Stimulated activated CD8-positive, alpha-beta memory T cell treated with anti-CD3 and anti-CD28 coated beads, Interleukin-4, amount 100 ng/mL, for 24 hours (primary cell): ENCODE data around the gene NOL9.

ENCODE experiments used
- DNase-seq: peaks from one replicate; pipeline ENCODE4 v3.0.0-alpha.2; 2020; ENCODE audit warnings: low read depth

Gene NOL9

DNA sequence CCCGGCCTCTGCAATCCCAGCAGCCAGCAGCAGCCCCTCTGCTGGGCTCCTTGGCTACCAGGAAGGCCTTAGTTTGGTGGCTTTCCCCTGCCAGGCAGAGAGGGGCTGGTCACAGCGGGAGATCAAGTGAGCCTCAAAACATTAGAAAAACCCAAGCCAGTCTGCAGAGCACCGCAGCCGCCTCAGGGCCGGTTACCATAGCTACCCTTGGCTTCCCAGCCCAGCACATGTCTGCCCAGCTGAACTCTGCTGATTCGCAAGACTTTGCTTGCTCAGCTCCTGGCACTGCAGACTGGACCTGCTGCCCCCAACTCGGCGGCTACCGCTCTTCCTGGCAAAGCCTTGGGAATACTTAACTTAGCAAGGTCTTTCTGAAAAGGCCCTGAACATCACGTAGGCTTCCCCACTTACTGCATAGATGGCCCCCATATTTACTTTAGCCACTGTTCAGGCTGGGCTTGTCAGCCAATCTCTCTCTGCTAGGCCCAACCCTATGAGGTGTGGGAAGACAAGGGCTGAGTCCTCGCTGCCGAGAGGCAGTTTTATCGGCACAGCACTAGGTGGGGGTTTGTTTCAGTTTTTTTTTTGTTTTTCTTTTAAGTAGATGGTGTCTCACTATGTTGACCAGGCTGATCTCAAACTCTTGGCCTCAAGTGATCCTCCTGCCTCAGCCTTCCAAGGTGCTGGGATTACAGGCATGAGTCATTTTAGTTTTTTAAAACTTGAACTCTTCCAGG is 34.2 kb downstream of the NOL9 start:
- no peak for DNase-seq

DNA sequence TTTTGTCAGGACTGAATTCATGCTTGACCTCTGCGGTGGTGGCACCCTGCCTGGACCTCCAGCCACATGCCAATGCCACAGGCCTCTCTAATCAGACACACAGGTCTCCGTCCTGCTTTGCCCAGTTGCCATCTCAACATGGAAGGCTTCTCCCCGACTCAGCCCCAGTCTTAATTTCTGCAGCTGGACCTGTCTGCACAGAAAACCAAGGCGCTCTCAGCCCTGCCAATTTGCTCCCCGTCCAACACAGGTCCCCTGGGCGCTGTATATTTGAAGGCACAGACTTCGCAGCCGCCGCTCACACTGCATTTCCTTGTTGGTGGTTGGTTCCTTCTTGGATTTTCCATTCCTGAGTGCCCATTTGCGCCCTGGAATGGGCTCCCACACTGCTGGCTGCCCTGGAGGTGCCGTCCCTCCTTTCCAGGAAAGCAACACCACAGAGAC is 34.8 kb downstream of the NOL9 start:
- DNase-seq: no peak

DNA sequence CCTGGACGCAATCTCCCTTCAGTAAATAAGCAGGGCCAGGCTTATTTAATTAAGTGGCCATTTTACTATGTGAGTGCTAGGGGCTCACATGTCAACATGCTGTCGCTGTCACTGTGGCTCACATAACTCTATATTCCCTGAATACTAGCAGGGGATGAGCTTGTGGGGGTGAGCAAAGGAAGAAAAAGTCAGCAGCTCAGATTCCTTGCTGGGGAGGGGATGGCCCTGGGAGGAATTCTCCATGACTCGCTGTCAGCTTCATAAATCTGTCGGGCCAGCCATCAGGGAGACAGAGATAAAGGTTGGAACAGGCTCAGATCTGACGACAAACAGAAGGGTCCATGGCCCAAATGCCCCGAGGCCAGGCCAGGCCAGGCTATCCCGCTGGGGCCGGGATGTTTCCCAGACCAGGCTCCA is 36.9 kb downstream of the NOL9 start:
- DNase-seq: no peak

DNA sequence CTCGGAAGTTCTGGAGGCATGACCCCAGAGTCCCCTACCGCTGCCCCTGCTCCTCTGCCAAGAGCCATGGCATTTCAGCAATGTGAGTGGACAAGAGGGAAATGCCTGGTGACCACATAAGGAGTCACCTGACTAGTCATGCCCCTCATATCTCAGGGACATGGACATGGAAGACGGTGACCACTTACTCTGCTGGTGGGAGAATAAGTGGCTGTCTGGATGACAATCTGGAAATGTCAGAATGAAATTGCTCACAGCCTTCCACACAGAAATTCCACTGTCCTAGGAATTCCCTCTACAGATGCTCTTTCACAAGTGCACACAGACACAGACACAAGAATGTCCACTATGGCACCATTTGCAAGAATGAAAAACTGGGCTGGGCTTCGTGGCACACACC is 38.5 kb downstream of the NOL9 start:
- no peak for DNase-seq

DNA sequence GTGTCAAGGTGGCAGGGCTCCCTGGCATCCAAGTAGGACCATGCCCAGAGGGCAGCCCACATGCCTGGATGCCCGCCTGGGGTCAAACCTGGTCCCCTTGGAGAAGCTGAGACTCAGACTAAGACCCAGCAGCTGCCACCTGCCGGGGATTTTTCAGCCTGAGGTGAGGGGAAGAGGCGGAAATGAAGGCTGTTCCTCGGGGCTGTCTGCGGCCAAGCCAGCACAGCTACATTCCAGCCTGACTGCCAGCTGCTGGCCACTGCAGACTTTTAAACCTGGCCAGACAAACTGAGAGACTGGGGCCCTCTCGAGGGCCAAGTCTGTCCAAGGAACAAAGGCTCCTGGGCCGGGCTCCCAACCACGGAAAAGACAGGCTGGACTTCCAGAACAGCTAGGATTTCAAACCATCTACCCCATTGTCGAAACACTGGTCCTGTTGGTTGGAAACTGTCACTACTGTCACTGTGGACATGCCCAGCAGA is 41.0 kb downstream of the NOL9 start:
- DNase-seq: no peak

DNA sequence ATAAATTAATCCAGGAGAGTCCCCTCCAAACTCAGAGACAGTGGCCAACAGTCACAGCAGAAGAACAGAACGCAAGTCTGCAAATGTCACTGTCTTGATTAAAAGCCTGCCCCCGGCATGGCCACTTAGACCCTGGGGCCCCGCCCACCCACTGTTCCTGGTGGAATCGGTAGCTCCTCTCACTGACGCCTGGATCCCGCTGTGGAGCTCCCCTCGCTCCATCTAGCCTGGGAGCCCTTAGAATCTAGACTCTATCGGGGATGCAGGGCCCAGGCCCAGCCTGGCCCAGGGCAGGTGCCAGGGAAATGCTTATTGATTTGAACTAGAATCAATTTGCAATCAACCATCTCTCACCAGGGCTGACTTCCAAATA is 41.4 kb downstream of the NOL9 start:
- DNase-seq: no peak

DNA sequence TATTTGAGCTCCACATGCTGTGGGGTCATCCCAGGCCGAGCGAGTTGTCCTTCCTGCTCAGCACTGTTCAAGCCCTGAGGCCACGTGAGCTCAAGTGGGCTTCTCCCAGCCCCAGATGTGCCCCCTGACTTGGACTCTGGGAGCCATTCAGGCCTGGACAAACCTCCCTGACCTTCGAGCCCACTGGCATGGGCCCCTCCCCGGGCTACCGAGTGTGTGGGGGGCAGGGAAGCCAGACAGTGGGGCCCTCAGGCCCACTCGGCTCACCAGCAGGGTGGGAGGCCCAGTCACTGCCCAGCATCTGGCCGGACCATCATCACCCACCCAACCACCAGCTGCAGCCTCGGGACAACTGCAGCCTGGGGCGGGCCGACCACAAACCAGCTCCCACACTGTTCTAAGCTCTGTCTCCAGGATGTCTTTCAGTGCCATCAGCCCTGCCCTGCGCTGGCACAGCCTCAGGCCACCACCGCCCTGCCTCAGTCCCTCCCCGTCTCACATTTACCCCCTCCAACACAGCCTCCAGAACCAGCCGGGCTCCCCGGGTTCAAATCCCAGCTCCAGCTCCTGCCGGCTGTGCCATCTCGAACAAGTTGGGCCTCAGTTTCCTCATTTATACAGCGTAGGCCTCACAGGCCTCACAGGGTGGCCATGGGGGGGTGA is 41.9 kb downstream of the NOL9 start:
- no peak for DNase-seq

DNA sequence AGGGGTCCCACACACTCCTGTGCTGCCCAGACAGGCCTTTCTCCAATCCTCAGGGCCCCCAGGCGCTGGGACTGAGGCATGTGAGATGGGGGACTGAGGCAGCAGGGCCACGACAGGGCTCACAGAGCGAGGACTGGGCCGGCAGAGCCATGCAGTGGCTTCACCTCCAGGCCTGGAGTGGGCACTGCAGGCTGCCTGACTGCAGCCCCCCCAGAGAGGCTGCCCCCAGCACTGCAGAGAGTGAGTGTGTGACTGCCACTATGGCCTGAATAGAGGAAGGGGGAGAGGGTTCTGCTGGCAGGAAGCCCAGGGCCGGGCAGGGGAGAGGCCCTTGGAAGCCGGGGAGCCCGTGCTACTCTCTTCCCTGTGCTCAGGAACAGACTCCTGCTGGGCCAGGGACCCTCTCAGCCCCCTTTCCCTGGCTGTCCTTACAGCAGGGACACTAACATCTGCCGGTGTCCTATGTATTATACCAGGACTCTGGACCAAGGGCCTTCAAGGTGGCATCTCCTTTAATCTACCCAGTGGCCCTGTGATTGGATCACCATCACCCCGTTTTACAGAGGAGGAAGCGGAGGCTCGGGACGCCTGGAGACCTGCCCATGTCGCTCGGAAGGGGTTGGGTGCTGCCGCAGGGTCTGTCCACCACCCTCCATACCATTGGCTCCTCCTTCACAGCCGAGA is 42.6 kb downstream of the NOL9 start:
- DNase-seq: no peak

DNA sequence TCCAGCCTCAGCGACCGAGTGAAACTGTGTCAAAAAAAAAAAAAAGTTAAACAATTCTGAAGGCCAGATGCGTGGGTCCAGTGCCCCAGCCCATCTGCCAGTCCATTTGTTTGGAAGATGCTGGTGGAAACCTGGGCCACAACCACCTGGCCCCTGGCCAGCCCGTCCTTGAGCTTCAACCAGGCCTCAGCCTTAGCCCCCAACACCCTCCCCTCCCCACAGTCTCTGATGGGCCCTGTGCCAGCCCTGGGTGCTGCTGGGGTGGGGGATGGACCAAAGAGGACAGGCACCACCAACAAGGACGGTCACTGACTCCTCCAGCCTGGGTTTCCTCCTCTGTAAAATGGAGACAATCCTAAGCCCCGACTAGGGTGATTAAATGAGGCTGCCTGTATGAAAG is 43.3 kb downstream of the NOL9 start:
- DNase-seq: no peak

DNA sequence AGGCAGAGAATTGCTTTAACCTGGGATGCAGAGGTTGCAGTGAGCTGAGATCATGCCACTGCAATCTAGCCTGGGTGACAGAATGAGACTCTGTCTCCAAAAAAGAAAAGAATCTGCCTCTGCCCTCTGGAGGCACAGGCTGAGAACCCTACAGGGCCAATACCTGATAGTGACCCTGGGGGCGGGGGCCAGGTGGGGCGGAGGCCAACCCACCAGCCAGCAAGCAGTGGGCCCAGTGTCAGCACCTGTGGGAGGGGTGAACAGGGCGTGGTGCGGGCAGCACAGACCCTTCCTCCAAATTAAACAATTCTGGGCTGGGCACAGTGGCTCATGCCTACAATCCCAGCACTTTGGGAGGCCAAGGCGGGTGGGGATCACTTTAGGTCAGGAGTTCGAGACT is 43.8 kb downstream of the NOL9 start:
- DNase-seq: no peak

DNA sequence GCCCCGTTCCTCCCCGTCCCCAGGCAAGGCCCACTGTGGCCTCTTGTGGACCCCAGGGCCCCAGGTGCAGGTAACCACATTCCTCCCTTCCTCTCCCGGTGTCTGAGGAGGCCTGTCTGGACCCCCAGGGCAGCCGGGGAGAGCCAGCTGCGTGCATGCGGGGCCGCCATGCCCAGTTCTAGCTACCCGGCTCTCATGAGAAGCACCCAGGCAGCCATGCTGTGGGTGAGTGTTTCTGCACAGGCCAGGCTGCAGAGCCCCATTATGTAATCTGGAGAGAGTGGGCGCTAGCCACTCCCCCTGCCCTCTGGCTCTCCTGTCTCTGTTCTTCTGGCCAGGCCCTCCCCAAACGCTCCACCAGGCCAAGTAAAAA is 44.4 kb downstream of the NOL9 start:
- no peak for DNase-seq

DNA sequence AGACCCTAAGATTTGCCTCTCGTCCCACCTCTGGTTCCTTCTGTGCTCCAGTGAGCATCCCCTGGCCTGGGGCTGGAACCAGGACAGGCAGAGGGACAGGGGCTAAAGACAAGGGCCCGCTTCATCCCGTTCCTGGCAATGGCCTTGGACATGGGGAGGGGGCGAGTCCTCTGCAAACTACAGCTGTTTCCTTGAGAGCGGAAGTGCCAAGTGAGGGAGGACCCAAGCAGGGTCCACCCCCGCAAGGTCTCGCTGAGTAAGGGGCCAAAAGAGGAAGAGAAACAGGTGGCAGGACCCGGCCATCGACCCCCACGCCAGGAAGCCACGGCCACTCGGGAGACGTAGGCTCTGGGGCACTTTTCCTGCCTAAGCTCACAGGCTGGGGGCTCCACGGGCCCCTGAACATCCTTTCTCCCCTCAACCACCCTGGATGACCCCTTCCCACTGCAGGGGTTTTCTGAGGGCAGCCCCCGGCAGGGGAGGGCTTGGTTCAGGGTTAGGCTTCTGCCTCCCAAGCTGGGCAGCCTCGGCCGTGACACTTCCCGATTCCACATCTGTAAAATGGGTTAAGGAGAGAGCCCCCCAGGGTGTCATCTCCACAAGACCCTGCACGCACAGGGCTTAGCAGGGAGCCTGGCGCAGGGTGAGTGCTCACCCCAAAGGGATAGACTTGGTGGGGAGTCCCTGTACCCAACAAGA is 44.9 kb downstream of the NOL9 start:
- DNase-seq: no peak

DNA sequence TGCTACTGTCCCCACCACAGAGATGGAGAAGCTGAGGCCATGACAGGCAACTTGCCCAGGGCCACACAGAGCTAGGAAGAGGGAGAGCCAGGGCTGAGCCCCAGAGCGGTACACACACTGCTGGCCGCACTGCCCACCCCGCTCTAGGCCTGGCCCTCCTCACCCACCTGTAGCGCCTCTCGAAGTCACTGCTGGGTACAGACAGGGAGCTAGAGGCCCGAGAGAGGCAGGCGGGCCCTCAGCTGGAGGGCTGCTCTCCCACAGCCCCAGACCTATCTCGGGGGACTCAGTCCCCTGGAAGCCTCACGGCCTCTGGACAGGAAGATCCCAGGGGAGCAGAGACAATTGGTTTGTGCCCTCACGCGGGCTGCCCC is 45.5 kb downstream of the NOL9 start:
- DNase-seq: no peak

DNA sequence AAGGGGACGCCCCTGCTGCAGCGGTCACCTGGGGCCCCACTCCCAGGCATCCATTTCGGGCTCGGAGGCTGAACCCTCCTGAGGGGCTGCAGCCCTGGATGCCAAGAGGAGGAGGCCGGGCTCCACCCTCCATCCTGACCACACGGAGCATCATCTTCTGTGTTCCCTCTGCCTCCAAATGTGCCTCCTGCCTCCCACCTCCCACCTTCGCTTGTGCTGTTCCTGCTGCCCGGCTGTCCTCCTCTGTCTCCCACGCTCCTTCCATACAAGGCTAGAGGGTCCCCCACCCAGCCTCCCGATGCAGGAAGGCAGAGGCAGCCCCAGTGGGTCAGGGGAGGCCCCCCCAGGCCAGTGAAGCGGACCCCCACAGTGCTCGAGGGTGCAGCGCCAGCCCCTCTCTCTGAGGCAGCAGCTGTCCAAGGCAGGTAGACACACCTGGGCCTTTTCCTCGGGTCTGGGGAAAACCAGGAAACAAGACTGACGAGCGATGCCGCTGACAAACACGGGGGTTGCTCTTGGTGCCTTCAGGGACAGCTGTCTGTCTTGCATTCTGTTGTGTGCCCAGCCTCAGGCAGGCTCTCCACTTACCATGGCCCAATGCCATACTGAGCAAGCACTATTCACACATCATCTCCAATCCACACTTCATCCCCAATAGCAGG is 46.0 kb downstream of the NOL9 start:
- no peak for DNase-seq

DNA sequence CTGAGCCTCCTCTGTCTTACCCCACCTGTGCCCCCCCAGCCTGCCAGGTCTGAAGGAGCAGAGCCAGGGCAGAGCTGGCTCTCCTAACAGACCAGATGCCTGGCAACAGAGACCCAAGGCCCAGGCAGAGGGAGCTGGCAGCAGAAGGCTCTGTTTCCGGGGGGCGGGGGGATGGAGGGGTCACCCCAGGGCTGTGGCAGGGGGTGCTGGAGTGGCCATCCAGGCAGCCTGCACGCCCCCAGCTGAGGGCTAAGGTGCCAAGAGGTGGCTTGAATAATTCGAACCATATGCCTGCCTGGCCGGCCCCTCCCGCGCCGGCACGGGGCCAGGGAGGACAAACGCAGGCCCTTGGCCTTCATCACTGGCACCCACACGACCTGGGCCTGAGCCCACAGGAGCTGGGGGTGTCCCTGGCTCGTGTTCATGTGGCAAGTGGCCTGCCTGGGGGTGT is 46.8 kb downstream of the NOL9 start:
- DNase-seq: no peak

DNA sequence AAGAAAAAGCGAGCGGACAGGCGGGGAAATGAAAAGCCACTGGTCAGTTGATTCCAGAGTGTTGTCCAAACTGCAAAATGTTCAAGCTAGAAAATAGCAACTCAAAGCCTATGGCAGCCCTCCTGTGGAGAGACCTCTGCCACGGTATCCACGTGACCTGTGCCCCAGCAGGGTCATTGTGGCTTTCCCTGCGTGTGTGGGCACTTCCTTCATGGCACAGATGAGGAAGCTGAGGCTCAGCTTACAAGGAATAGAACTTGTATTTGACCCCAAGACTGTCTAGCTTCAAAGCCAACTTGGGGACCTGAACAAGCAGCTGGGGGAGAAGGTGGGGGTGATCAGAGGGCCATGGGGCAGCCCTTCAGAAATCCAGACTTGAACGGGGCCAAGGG is 47.3 kb downstream of the NOL9 start:
- no peak for DNase-seq

DNA sequence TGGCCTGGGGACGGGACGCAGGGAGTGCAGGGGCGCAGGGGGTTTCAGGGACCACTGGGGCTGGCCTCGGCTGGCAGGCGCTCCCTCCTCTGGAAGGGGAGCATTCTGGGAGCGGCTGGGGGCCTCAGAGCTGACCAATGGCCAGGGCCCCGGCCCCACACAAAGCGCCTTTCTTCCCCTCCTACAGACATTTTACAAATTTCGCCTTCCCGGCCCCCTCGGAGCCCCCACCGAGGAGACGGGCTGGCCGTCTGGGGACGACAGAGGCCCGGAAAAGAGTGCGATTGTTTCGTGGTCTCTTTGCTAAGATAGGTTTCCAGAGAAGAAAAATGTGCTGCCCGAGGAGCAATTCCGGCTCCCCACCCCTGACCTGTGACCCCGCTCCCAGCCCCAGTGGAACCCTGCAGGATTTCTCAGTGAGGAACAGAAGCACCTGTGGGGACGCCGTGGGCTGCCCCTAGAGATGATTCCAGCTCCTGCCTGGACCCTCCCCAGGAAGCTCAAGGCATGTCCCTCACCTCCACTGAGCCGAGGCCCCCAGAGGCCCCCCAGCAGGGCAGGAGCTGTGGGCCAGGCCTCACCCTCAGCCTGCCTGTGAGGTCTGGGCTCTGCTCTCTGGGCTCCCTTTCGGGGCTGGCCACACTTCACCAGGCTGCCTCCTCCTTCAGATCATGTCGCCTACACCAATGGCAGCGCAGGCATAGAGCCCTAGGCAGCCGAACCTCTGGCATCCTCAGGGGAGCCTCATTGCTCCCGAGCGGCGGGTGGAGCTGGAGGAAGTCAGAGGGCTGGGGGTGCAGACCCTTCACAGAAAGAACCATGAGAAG is 47.9 kb downstream of the NOL9 start:
- DNase-seq: no peak

DNA sequence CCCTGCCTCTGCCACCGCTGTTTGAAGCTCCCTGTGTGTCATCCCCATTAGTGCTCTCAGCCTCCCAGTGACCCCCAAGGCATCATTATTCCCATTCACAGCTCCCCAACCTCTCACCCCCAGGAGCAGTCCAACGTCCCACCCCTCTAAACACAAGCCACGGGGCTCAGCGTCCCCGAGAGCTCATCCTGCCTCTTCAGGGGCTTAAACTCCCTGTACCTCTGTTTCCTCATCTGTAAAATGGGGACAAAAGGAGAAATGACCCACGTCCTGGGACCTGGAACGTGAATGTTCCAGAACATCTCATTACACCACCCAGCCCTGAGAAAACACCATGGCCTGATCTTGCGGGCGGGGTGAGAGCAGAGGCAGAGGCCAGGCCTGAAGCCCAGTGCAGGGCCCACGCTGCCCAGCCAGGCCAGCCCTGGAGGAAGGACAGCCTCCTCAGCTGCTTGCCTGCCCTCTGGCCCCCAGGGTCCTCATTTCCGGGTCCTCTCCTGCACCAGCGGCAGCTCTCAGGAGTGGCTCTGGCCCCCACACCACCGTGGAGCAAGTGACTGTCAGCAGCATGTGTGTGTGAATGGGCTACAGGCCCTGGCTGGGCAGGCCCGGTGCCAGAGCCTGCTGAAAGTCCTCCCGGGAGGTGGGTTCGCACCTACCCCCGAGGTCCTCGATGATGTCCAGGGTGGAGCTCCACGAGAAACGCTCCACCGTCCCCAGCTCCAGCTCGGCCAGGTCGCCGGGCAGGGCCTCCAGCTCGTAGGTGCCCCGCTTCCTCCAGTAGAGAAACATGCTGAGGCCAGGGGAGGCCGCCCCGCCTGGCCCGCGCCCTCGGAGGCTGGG is 48.7 kb downstream of the NOL9 start:
- no peak for DNase-seq

DNA sequence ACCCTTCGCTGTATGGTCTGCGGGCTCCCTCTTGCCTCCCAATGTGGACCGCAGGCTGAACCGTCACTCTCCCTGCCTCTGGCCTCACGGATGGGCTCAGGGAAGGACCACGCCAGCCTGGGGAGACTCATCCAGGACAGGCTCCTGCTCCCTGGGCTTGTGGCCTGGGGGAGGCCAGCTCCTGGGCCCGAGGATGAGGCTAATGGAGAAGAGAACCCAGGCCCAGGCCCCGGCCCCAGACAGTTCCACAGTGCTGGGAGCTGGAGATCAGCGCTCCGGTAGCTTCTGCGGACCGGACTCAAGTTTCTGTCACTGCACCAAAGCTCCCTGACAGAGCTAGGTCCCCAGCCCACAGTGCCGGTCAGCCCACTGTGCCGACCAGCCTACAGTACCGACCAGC is 49.4 kb downstream of the NOL9 start:
- DNase-seq: no peak

DNA sequence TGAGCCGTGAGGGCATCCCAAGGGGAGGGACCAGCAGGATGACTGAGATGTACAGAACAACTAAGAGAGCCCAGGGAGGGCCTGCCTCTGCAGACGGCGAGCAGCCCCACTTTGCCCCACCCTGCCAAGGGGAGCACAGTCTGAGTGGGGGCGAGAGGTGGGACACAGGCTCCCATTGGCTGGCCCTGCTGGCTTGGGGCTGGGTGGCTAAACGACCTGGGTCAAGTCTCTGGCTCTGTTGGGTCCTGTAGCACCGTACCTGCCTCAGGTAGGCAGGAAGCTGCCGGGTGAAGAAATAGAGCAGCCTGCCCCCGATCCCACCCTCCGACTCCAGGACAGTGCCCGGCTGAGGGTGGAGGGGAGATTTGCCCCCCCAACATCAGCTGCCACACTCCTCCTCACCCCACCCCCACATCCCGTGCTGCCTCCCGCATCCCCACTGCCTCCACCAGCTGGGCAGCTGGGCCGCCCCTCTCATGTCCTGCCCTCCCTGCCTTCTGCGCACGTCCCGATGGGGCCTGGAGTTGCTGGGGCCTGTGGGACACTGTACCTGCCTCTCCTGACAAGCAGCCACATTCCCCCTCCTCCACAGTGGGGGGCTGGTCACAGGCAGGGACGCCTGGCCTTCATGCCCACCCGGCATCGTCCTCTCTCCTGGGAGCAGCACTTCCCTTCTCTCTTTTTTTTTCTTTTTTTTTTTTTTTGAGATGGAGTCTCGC is 50.3 kb downstream of the NOL9 start:
- DNase-seq: no peak
